GM19193 (cell line): ENCODE results near the gene WIPF3.

Experiments
- POLR2A ChIP-seq: IDR thresholded peaks from 4 replicates; pipeline ENCODE4 v1.6.1; 2011; ENCODE audit not compliant: insufficient read depth, insufficient read length; ENCODE audit errors: extremely low read depth

The WIPF3 gene

GRCh38 chr7:29926216-29926615 is 119.9 kb downstream of the WIPF3 start:
- no peak for TF ChIP-seq POLR2A

DNA sequence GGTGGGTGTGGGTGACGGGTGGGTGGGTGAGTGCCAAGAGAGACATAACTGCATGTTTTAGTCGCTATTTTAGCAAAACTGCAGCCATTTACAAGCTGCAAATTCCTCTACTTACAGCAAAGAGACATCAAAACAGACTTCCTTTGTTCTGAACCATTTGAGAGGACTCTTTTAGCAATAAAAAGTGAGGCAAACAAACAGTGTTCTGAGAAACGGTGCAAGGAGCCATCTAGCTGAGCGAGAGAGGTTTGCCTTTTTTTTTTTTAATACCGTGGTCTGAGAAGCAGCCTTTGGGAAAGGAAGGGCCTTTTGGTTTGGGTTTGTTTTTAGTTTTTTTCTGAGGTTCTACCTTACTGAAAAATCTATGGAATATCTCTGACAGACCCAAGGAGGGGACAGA is 120.4 kb downstream of the WIPF3 start:
- TF ChIP-seq POLR2A = no peak

GRCh38 chr7:29929018-29929807 is 122.9 kb downstream of the WIPF3 start:
- TF ChIP-seq POLR2A = no peak

DNA sequence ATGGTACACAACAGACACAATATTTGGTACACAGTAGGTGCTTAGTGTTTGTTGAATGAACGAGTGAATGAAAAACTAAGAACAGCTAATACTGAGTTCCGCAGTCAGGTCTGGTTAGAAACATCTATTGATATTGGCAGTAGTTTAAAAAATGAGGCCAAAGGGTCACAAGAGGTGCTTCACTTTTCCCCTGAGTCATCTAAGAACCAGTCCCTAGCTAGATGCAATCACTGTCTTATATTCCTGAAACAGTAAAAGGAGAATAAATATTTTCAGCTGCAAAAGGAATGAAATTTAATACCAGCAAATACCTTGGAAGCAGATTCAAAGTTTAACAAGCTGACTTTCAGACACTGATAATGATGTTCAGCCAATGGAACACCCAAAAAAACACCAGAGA is 128.8 kb downstream of the WIPF3 start:
- no peak for TF ChIP-seq POLR2A

GRCh38 chr7:29937132-29937531 is 130.8 kb downstream of the WIPF3 start:
- TF ChIP-seq POLR2A = no peak

DNA sequence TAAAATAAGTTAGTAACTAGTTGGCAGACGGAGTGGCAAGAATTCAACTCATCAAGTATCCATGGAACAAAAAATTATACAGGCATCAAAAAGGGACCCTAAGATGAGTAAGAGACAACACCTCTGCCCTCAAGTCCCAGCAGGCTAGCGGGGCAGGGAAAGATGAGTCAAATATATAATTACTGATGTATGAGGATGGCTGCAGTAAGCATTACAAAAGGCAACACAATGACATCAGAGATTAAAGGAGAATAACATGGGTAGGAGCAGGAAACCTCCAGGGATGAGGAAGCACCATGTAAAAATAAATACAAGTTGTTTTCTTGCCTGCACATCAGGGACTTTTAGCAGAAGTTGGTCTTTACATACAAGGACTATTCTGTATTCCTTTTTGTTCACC is 133.9 kb downstream of the WIPF3 start:
- no peak for TF ChIP-seq POLR2A

GRCh38 chr7:29945259-29945809 is 139.0 kb downstream of the WIPF3 start:
- no peak for TF ChIP-seq POLR2A

GRCh38 chr7:29946428-29947186 is 140.3 kb downstream of the WIPF3 start:
- TF ChIP-seq POLR2A = no peak

DNA sequence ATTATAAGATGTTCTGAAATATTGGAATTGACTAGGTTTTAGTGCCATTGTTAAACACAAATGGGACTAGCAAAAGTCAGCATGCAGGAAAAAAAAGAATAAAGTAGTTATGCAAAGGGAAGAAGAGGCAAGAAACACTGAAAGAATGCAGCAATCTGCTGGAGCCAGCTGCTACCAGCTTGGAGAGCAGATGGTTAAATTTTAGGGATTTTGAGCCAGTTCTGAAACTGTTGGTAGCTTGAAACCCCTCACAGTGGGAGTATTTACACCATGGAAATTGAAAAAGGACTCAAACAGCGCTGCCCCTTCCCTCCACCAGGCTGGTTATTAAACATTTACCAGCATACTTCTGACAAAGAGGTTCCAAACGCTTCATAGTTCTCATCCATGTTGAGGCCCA is 142.3 kb downstream of the WIPF3 start:
- no peak for TF ChIP-seq POLR2A

DNA sequence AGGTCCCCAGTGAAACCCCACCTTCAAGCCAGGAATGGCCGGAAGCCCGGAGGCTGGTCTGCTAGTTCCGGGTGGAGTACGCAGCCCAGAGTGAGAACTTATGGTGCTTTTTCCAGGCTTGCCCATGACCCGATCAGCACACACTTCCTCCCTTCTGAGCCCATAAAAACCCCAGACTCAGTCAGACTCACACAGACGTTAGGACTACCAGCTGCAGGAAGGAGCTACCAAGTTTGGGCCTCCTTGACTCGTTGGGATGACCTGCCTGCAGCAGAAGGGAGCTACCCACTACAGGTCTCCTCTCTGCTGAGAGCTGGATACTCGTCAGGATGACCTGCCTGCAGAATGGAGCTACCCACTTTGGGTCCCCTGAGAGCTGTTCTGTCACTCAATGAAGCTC is 144.2 kb downstream of the WIPF3 start:
- TF ChIP-seq POLR2A = no peak

GRCh38 chr7:29951206-29951605 is 144.9 kb downstream of the WIPF3 start:
- TF ChIP-seq POLR2A = no peak

GRCh38 chr7:29953726-29954347 is 147.5 kb downstream of the WIPF3 start:
- TF ChIP-seq POLR2A = no peak

- no peak for TF ChIP-seq POLR2A
These were observed 148.9 kb downstream of the WIPF3 start for GRCh38 chr7:29955075-29955792.

DNA sequence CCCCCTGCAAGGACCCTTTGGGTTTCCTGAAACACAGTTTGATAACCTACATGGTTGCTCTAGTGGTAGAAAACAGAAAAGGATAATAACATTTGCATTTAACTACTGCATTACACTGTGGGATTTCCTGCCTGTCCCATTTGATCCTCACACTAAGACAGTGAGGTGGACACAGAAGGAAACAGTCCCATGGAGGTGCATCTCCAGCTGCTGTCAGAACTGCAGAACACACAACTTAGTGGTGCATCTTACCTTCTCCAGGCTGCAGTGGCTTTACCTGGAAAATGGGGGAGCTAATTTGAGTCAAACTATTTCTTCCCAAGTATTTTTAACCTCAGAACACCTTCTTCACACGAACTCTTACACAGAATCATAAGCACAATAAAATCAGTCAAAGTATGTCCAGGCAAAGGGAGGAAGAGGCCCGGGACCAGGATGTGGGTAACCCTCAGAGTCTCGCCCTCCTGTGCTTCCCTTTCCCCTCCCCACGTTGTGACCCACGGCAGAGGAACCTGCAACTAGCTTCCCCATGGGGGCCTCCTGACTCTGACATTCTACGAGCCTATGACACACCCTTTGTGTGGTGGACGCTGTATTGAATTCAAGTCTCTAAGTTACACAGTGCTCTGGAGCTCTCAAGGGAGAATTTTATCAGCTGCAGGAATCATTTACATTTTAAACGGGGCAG is 149.6 kb downstream of the WIPF3 start:
- TF ChIP-seq POLR2A = no peak

DNA sequence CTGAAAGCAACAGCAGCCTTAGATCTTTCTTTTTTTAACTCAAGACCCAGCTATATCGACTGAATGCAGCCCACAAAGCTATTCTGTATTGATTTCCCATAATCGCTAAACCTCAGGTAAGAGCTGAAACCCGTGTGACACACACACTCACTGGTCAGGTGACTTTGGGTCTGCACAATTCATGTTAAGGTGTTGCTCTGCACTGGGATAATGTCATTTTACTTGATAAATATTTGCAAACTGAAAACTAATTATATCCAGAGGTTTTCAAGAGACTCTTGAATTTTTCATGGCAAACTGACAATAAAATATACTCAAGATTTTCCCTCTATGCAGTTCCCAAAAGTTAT is 150.2 kb downstream of the WIPF3 start:
- no peak for TF ChIP-seq POLR2A
